ENCODE results near the gene GOLGA6C. TPM values are rescaled to one million over a fixed set of nuclear protein-coding genes. Genes with fewer than 3 reads are reported as not detected.
"Not testable (repeated sequence)": the region's sequence is repeated elsewhere in the genome, so short reads cannot be mapped to it uniquely, and the experiment has no call there.

GOLGA6C gene
- total and polyA plus RNA-seq, 4 donors: 0.08 TPM; not detected in 3

- Histone ChIP-seq H3K4me1 (ENCODE audit: control insufficient read depth in 4 of 4, insufficient read depth in 4 of 4, low read length in 3 of 4) (no peaks in the 10 kb centered on the region), H3K27ac (ENCODE audit: low read depth in 1 of 2, low read length in 2 of 2) (no peak overlapping the region), H3K27me3 (ENCODE audit: control insufficient read depth in 4 of 4, insufficient read depth in 4 of 4, low read length in 3 of 4) (peaks cover 0 to under 1% (median 0%) of the 10 kb centered on the region in 4 donors), H3K36me3 (ENCODE audit: control insufficient read depth in 4 of 4, insufficient read depth in 3 of 4, low read depth in 1 of 4, low read length in 3 of 4) (no peaks in the 10 kb centered on the region), H3K4me3 (ENCODE audit: low read depth in 1 of 3, low read length in 3 of 3) (no peak overlapping the region), H3K9ac (ENCODE audit: low read depth in 1 of 2, low read length in 2 of 2) (no peak overlapping the region), H3K9me3 (ENCODE audit: control insufficient read depth in 4 of 4, low read length in 3 of 4) (no peaks in the 10 kb centered on the region)
- no peak for TF ChIP-seq ATF3 (IDR thresholded peaks at IDR 0.05)
- no peak for TF ChIP-seq YY1 (IDR thresholded peaks at IDR 0.05)
- no peak for TF ChIP-seq HNF4A (conservative IDR thresholded peaks at IDR 0.05)
- no peak for TF ChIP-seq JUND (IDR thresholded peaks at IDR 0.05)
- TF ChIP-seq FOXA2 (IDR thresholded peaks at IDR 0.05): no peak
- TF ChIP-seq SP1 (IDR thresholded peaks at IDR 0.05): no peak
- WGBS: 88% methylated on average over 5 of the region's 5 CpGs
- no peak for DNase-seq (ENCODE audit: low spot score)
These were observed 20.0 kb upstream of the GOLGA6C start for GRCh38 chr15:75238150-75238549.

- WGBS: 88% methylated on average over 1 of the region's 1 CpG
- H3K27ac ChIP-seq (ENCODE audit: low read depth in 1 of 2, low read length in 2 of 2); DNase-seq (ENCODE audit: low spot score); H3K36me3 ChIP-seq (ENCODE audit: control insufficient read depth in 4 of 4, insufficient read depth in 3 of 4, low read depth in 1 of 4, low read length in 3 of 4); H3K4me3 ChIP-seq (ENCODE audit: low read depth in 1 of 3, low read length in 3 of 3); H3K27me3 ChIP-seq (ENCODE audit: control insufficient read depth in 4 of 4, insufficient read depth in 4 of 4, low read length in 3 of 4); H3K9ac ChIP-seq (ENCODE audit: low read depth in 1 of 2, low read length in 2 of 2); H3K9me3 ChIP-seq (ENCODE audit: control insufficient read depth in 4 of 4, low read length in 3 of 4); H3K4me1 ChIP-seq (ENCODE audit: control insufficient read depth in 4 of 4, insufficient read depth in 4 of 4, low read length in 3 of 4): not testable (repeated sequence)
These were observed 12.4 kb upstream of the GOLGA6C start for GRCh38 chr15:75245741-75246140.

GRCh38 chr15:75248991-75249390, 9.1 kb upstream of the GOLGA6C start:
- not testable (repeated sequence) for H3K27me3 ChIP-seq (ENCODE audit: control insufficient read depth in 4 of 4, insufficient read depth in 4 of 4, low read length in 3 of 4); H3K4me1 ChIP-seq (ENCODE audit: control insufficient read depth in 4 of 4, insufficient read depth in 4 of 4, low read length in 3 of 4); H3K9me3 ChIP-seq (ENCODE audit: control insufficient read depth in 4 of 4, low read length in 3 of 4); H3K4me3 ChIP-seq (ENCODE audit: low read depth in 1 of 3, low read length in 3 of 3); DNase-seq (ENCODE audit: low spot score); H3K9ac ChIP-seq (ENCODE audit: low read depth in 1 of 2, low read length in 2 of 2); H3K36me3 ChIP-seq (ENCODE audit: control insufficient read depth in 4 of 4, insufficient read depth in 3 of 4, low read depth in 1 of 4, low read length in 3 of 4); H3K27ac ChIP-seq (ENCODE audit: low read depth in 1 of 2, low read length in 2 of 2)
- WGBS: 45% methylated on average over 6 of the region's 6 CpGs

GRCh38 chr15:75249726-75250125, 8.4 kb upstream of the GOLGA6C start:
- Histone ChIP-seq H3K27me3 (ENCODE audit: control insufficient read depth in 4 of 4, insufficient read depth in 4 of 4, low read length in 3 of 4) (no peaks in the 10 kb centered on the region), H3K27ac (ENCODE audit: low read depth in 1 of 2, low read length in 2 of 2) (no peak overlapping the region), H3K9me3 (ENCODE audit: control insufficient read depth in 4 of 4, low read length in 3 of 4) (no peaks in the 10 kb centered on the region), H3K36me3 (ENCODE audit: control insufficient read depth in 4 of 4, insufficient read depth in 3 of 4, low read depth in 1 of 4, low read length in 3 of 4) (no peaks in the 10 kb centered on the region), H3K4me3 (ENCODE audit: low read depth in 1 of 3, low read length in 3 of 3) (no peak overlapping the region), H3K9ac (ENCODE audit: low read depth in 1 of 2, low read length in 2 of 2) (no peak overlapping the region), H3K4me1 (ENCODE audit: control insufficient read depth in 4 of 4, insufficient read depth in 4 of 4, low read length in 3 of 4) (peaks cover 0 to 2% (median 0%) of the 10 kb centered on the region in 4 donors)
- no peak for DNase-seq (ENCODE audit: low spot score)
- 87% methylated on average over 4 of the region's 4 CpGs for WGBS
- TF ChIP-seq GABPA (IDR thresholded peaks at IDR 0.05 in 1 of 2, conservative IDR thresholded peaks at IDR 0.05 in 1 of 2) (no peak), FOXA2 (IDR thresholded peaks at IDR 0.05) (no peak), EGR1 (IDR thresholded peaks at IDR 0.05; ENCODE audit: low read depth in 2 of 2) (no peak), HNF4G (IDR thresholded peaks at IDR 0.05) (no peak), JUND (IDR thresholded peaks at IDR 0.05) (no peak), NR2F2 (IDR thresholded peaks at IDR 0.05) (no peak), HNF4A (conservative IDR thresholded peaks at IDR 0.05) (no peak), ZBTB33 (IDR thresholded peaks at IDR 0.05) (no peak), FOXA1 (IDR thresholded peaks at IDR 0.05) (no peak), TAF1 (conservative IDR thresholded peaks at IDR 0.05) (no peak), CTCF (IDR thresholded peaks at IDR 0.05; ENCODE audit: low read depth, low read length, missing input control) (no peak), RAD21 (IDR thresholded peaks at IDR 0.05) (no peak), ATF3 (IDR thresholded peaks at IDR 0.05) (no peak), RXRA (IDR thresholded peaks at IDR 0.05) (no peak), SP1 (IDR thresholded peaks at IDR 0.05) (no peak), MAX (IDR thresholded peaks at IDR 0.05) (no peak), YY1 (IDR thresholded peaks at IDR 0.05) (no peak)

Data from liver (tissue), 9 donors.